ENCODE measurements around the gene DAAM1. TPM values are rescaled to one million over a fixed set of nuclear protein-coding genes. Genes with fewer than 3 reads are reported as not detected.

Gene DAAM1
- polyA plus RNA-seq, 2 donors: 21.7 to 32.7 TPM

- Histone ChIP-seq H3K9me3 (ENCODE audit: control insufficient read depth in 2 of 2, insufficient read depth in 1 of 2, low read depth in 1 of 2, low read length in 1 of 2) (no peaks in the 10 kb centered on the region), H3K4me3 (ENCODE audit: low read depth in 1 of 2, low read length in 2 of 2) (no peak overlapping the region), H3K27ac (ENCODE audit: low read depth in 2 of 2, low read length in 1 of 2) (no peak overlapping the region), H3K4me1 (ENCODE audit: control insufficient read depth in 2 of 2, insufficient read depth in 2 of 2, low read length in 1 of 2) (no peaks in the 10 kb centered on the region), H3K36me3 (ENCODE audit: control insufficient read depth in 2 of 2, insufficient read depth in 2 of 2, low read length in 1 of 2) (peaks cover 4 to 6% of the 10 kb centered on the region in 2 donors), H3K27me3 (ENCODE audit: control insufficient read depth in 1 of 2, insufficient read depth in 2 of 2, low read length in 2 of 2) (no peaks in the 10 kb centered on the region)
- WGBS, 2 donors: 71 to 79% methylated on average over 4 of the region's 4 CpGs
These were observed 155.5 kb downstream of the DAAM1 start for GRCh38 chr14:59344016-59344415.

- H3K9me3 ChIP-seq (ENCODE audit: control insufficient read depth in 2 of 2, insufficient read depth in 1 of 2, low read depth in 1 of 2, low read length in 1 of 2): no peaks in the 10 kb centered on the region
- H3K4me3 ChIP-seq (ENCODE audit: low read depth in 1 of 2, low read length in 2 of 2): no peak overlapping the region
- H3K27ac ChIP-seq (ENCODE audit: low read depth in 2 of 2, low read length in 1 of 2): peak overlapping the region in 1 of 2 donors; percentile 15
- peaks cover 3 to 4% of the 10 kb centered on the region in 2 donors for H3K36me3 ChIP-seq (ENCODE audit: control insufficient read depth in 2 of 2, insufficient read depth in 2 of 2, low read length in 1 of 2)
- 79 to 80% methylated on average over 10 of the region's 10 CpGs for WGBS, 2 donors
- no peaks in the 10 kb centered on the region for H3K27me3 ChIP-seq (ENCODE audit: control insufficient read depth in 1 of 2, insufficient read depth in 2 of 2, low read length in 2 of 2)
- H3K4me1 ChIP-seq (ENCODE audit: control insufficient read depth in 2 of 2, insufficient read depth in 2 of 2, low read length in 1 of 2): no peaks in the 10 kb centered on the region
These were observed 156.4 kb downstream of the DAAM1 start for GRCh38 chr14:59344691-59345455.

- 90 to 91% methylated on average over 1 of the region's 1 CpG for WGBS, 2 donors
- no peaks in the 10 kb centered on the region for H3K9me3 ChIP-seq (ENCODE audit: control insufficient read depth in 2 of 2, insufficient read depth in 1 of 2, low read depth in 1 of 2, low read length in 1 of 2)
- H3K4me1 ChIP-seq (ENCODE audit: control insufficient read depth in 2 of 2, insufficient read depth in 2 of 2, low read length in 1 of 2): no peaks in the 10 kb centered on the region
- peak overlapping the region in 1 of 2 donors; percentile 22 for H3K27ac ChIP-seq (ENCODE audit: low read depth in 2 of 2, low read length in 1 of 2)
- no peak overlapping the region for H3K4me3 ChIP-seq (ENCODE audit: low read depth in 1 of 2, low read length in 2 of 2)
- H3K36me3 ChIP-seq (ENCODE audit: control insufficient read depth in 2 of 2, insufficient read depth in 2 of 2, low read length in 1 of 2): peaks cover 4 to 13% of the 10 kb centered on the region in 2 donors
- no peaks in the 10 kb centered on the region for H3K27me3 ChIP-seq (ENCODE audit: control insufficient read depth in 1 of 2, insufficient read depth in 2 of 2, low read length in 2 of 2)
These were observed 157.9 kb downstream of the DAAM1 start for GRCh38 chr14:59346329-59346728.

- Histone ChIP-seq H3K27ac (ENCODE audit: low read depth in 2 of 2, low read length in 1 of 2) (no peak overlapping the region), H3K4me1 (ENCODE audit: control insufficient read depth in 2 of 2, insufficient read depth in 2 of 2, low read length in 1 of 2) (no peaks in the 10 kb centered on the region), H3K27me3 (ENCODE audit: control insufficient read depth in 1 of 2, insufficient read depth in 2 of 2, low read length in 2 of 2) (no peaks in the 10 kb centered on the region), H3K9me3 (ENCODE audit: control insufficient read depth in 2 of 2, insufficient read depth in 1 of 2, low read depth in 1 of 2, low read length in 1 of 2) (no peaks in the 10 kb centered on the region), H3K4me3 (ENCODE audit: low read depth in 1 of 2, low read length in 2 of 2) (no peak overlapping the region), H3K36me3 (ENCODE audit: control insufficient read depth in 2 of 2, insufficient read depth in 2 of 2, low read length in 1 of 2) (peaks cover 5 to 14% of the 10 kb centered on the region in 2 donors)
- 44 to 55% methylated on average over 5 of the region's 5 CpGs for WGBS, 2 donors
These were observed 158.5 kb downstream of the DAAM1 start for GRCh38 chr14:59346796-59347510.

- Histone ChIP-seq H3K4me3 (ENCODE audit: low read depth in 1 of 2, low read length in 2 of 2) (no peak overlapping the region), H3K9me3 (ENCODE audit: control insufficient read depth in 2 of 2, insufficient read depth in 1 of 2, low read depth in 1 of 2, low read length in 1 of 2) (no peaks in the 10 kb centered on the region), H3K27ac (ENCODE audit: low read depth in 2 of 2, low read length in 1 of 2) (no peak overlapping the region), H3K36me3 (ENCODE audit: control insufficient read depth in 2 of 2, insufficient read depth in 2 of 2, low read length in 1 of 2) (peaks cover 5 to 14% of the 10 kb centered on the region in 2 donors), H3K4me1 (ENCODE audit: control insufficient read depth in 2 of 2, insufficient read depth in 2 of 2, low read length in 1 of 2) (no peaks in the 10 kb centered on the region), H3K27me3 (ENCODE audit: control insufficient read depth in 1 of 2, insufficient read depth in 2 of 2, low read length in 2 of 2) (no peaks in the 10 kb centered on the region)
- WGBS, 2 donors: 40 to 55% methylated on average over 5 of the region's 5 CpGs
These were observed 159.0 kb downstream of the DAAM1 start for GRCh38 chr14:59347511-59347900.

- no peaks in the 10 kb centered on the region for H3K4me1 ChIP-seq (ENCODE audit: control insufficient read depth in 2 of 2, insufficient read depth in 2 of 2, low read length in 1 of 2)
- WGBS, 2 donors: 87 to 91% methylated on average over 3 of the region's 3 CpGs
- H3K9me3 ChIP-seq (ENCODE audit: control insufficient read depth in 2 of 2, insufficient read depth in 1 of 2, low read depth in 1 of 2, low read length in 1 of 2): no peaks in the 10 kb centered on the region
- no peaks in the 10 kb centered on the region for H3K27me3 ChIP-seq (ENCODE audit: control insufficient read depth in 1 of 2, insufficient read depth in 2 of 2, low read length in 2 of 2)
- H3K36me3 ChIP-seq (ENCODE audit: control insufficient read depth in 2 of 2, insufficient read depth in 2 of 2, low read length in 1 of 2): peaks cover 5 to 14% of the 10 kb centered on the region in 2 donors
- H3K4me3 ChIP-seq (ENCODE audit: low read depth in 1 of 2, low read length in 2 of 2): no peak overlapping the region
- no peak overlapping the region for H3K27ac ChIP-seq (ENCODE audit: low read depth in 2 of 2, low read length in 1 of 2)
These were observed 159.4 kb downstream of the DAAM1 start for GRCh38 chr14:59347915-59348314.

- H3K36me3 ChIP-seq (ENCODE audit: control insufficient read depth in 2 of 2, insufficient read depth in 2 of 2, low read length in 1 of 2): peaks cover 7 to 14% of the 10 kb centered on the region in 2 donors
- WGBS, 2 donors: 51 to 66% methylated on average over 4 of the region's 4 CpGs
- H3K27me3 ChIP-seq (ENCODE audit: control insufficient read depth in 1 of 2, insufficient read depth in 2 of 2, low read length in 2 of 2): no peaks in the 10 kb centered on the region
- H3K27ac ChIP-seq (ENCODE audit: low read depth in 2 of 2, low read length in 1 of 2): peak overlapping the region in 1 of 2 donors; percentile 68
- H3K9me3 ChIP-seq (ENCODE audit: control insufficient read depth in 2 of 2, insufficient read depth in 1 of 2, low read depth in 1 of 2, low read length in 1 of 2): no peaks in the 10 kb centered on the region
- no peaks in the 10 kb centered on the region for H3K4me1 ChIP-seq (ENCODE audit: control insufficient read depth in 2 of 2, insufficient read depth in 2 of 2, low read length in 1 of 2)
- no peak overlapping the region for H3K4me3 ChIP-seq (ENCODE audit: low read depth in 1 of 2, low read length in 2 of 2)
These were observed 160.8 kb downstream of the DAAM1 start for GRCh38 chr14:59349258-59349701.

GRCh38 chr14:59352961-59353360 lies 164.5 kb downstream of the DAAM1 start:
- H3K27me3 ChIP-seq (ENCODE audit: control insufficient read depth in 1 of 2, insufficient read depth in 2 of 2, low read length in 2 of 2): no peaks in the 10 kb centered on the region
- H3K4me3 ChIP-seq (ENCODE audit: low read depth in 1 of 2, low read length in 2 of 2): no peak overlapping the region
- WGBS, 2 donors: 40 to 68% methylated on average over 3 of the region's 3 CpGs
- H3K27ac ChIP-seq (ENCODE audit: low read depth in 2 of 2, low read length in 1 of 2): peak overlapping the region in 1 of 2 donors; percentile 40
- H3K36me3 ChIP-seq (ENCODE audit: control insufficient read depth in 2 of 2, insufficient read depth in 2 of 2, low read length in 1 of 2): peaks cover 13 to 15% of the 10 kb centered on the region in 2 donors
- no peaks in the 10 kb centered on the region for H3K4me1 ChIP-seq (ENCODE audit: control insufficient read depth in 2 of 2, insufficient read depth in 2 of 2, low read length in 1 of 2)
- no peaks in the 10 kb centered on the region for H3K9me3 ChIP-seq (ENCODE audit: control insufficient read depth in 2 of 2, insufficient read depth in 1 of 2, low read depth in 1 of 2, low read length in 1 of 2)

GRCh38 chr14:59354666-59355065 lies 166.2 kb downstream of the DAAM1 start:
- H3K36me3 ChIP-seq (ENCODE audit: control insufficient read depth in 2 of 2, insufficient read depth in 2 of 2, low read length in 1 of 2): peaks cover 12 to 13% of the 10 kb centered on the region in 2 donors
- no peaks in the 10 kb centered on the region for H3K9me3 ChIP-seq (ENCODE audit: control insufficient read depth in 2 of 2, insufficient read depth in 1 of 2, low read depth in 1 of 2, low read length in 1 of 2)
- 41 to 62% methylated on average over 3 of the region's 3 CpGs for WGBS, 2 donors
- peak overlapping the region; percentile 84 to 91 for H3K27ac ChIP-seq (ENCODE audit: low read depth in 2 of 2, low read length in 1 of 2)
- no peaks in the 10 kb centered on the region for H3K27me3 ChIP-seq (ENCODE audit: control insufficient read depth in 1 of 2, insufficient read depth in 2 of 2, low read length in 2 of 2)
- no peak overlapping the region for H3K4me3 ChIP-seq (ENCODE audit: low read depth in 1 of 2, low read length in 2 of 2)
- no peaks in the 10 kb centered on the region for H3K4me1 ChIP-seq (ENCODE audit: control insufficient read depth in 2 of 2, insufficient read depth in 2 of 2, low read length in 1 of 2)
